Naive thymus-derived CD4-positive, alpha-beta T cell (primary cell): ENCODE data around the gene SMIM23. TPM values are rescaled to one million over a fixed set of nuclear protein-coding genes. Genes with fewer than 3 reads are reported as not detected.

Source experiments
- ATAC-seq: fragments of 150-1000 bp; cut with Tn5 transposase; 2 replicates; pipeline ENCODE4 v1.10.0; 2021; ENCODE audit warnings: mild to moderate bottlenecking, moderate library complexity
- CTCF ChIA-PET: fragments of 350-600 bp; sonication (Branson Sonifier 250); formaldehyde crosslinking; loops from one replicate; lab custom pipeline; 2021; ENCODE audit warnings: antibody characterized with exemption; lab: Charles Lee
- POLR2A ChIA-PET: fragments of 350-600 bp; sonication (Branson Sonifier 250); formaldehyde crosslinking; loops from one replicate; lab custom pipeline; 2021; ENCODE audit warnings: antibody characterized with exemption, inconsistent platforms; lab: Charles Lee
- DNase-seq, 9 donors: peaks; one replicate each; pipeline versions ENCODE4 v3.0.0 to v3.0.0-alpha.2; 2020 to 2022; ENCODE audit warnings: mixed read lengths in 1 of 9
- H3K27ac ChIP-seq: one replicate; pipeline ENCODE4 v1.7.0; 2013; ENCODE audit warnings: mild to moderate bottlenecking, low read depth, low read length, moderate library complexity
- H3K27me3 ChIP-seq, 2 donors: one replicate each; pipeline ENCODE4 v1.7.0; 2013; ENCODE audit warnings: low read length in 2 of 2, mild to moderate bottlenecking in 2 of 2, moderate library complexity in 2 of 2; ENCODE audit not compliant: control insufficient read depth in 2 of 2, insufficient read depth in 2 of 2
- H3K36me3 ChIP-seq, 3 experiments: 1 replicate in 2 of 3; 2 replicates in 1 of 3; pipeline ENCODE4 v1.7.0; 2013; ENCODE audit warnings: low read length in 3 of 3, mild to moderate bottlenecking in 3 of 3, moderate library complexity in 1 of 3; ENCODE audit not compliant: insufficient read depth in 3 of 3, control insufficient read depth in 2 of 3
- H3K4me1 ChIP-seq, 2 donors: one replicate each; pipeline ENCODE4 v1.7.0; 2013; ENCODE audit warnings: low read length in 2 of 2, mild to moderate bottlenecking in 2 of 2, moderate library complexity in 1 of 2; ENCODE audit not compliant: control insufficient read depth in 2 of 2, insufficient read depth in 2 of 2
- H3K4me3 ChIP-seq: 2 replicates; pipeline ENCODE4 v1.7.0; 2013; ENCODE audit warnings: mild to moderate bottlenecking, low read length
- H3K9me3 ChIP-seq, 3 experiments: 1 replicate in 2 of 3; 2 replicates in 1 of 3; pipeline ENCODE4 v1.7.0; 2013; ENCODE audit warnings: low read length in 3 of 3; ENCODE audit not compliant: control insufficient read depth in 2 of 3
- H3K27ac Mint-ChIP-seq, 9 donors: one replicate each; pipeline ENCODE4 v1.8.0; 2020 to 2022; ENCODE audit warnings: mixed read lengths in 9 of 9, mild to moderate bottlenecking in 8 of 9, moderate library complexity in 5 of 9, inconsistent platforms in 2 of 9
- H3K27me3 Mint-ChIP-seq, 5 donors: one replicate each; pipeline ENCODE4 v1.8.0; 2021 to 2022; ENCODE audit warnings: mixed read lengths in 5 of 5, mild to moderate bottlenecking in 1 of 5
- H3K36me3 Mint-ChIP-seq, 5 donors: one replicate each; pipeline ENCODE4 v1.8.0; 2020 to 2022; ENCODE audit warnings: mixed read lengths in 5 of 5, mild to moderate bottlenecking in 3 of 5, inconsistent platforms in 1 of 5
- H3K4me1 Mint-ChIP-seq, 7 donors: one replicate each; pipeline ENCODE4 v1.8.0; 2020 to 2022; ENCODE audit warnings: mixed read lengths in 7 of 7, mild to moderate bottlenecking in 3 of 7, inconsistent platforms in 1 of 7
- H3K4me3 Mint-ChIP-seq, 10 donors: one replicate each; pipeline ENCODE4 v1.8.0; 2020 to 2022; ENCODE audit warnings: mild to moderate bottlenecking in 10 of 10, mixed read lengths in 10 of 10, moderate library complexity in 6 of 10, inconsistent platforms in 2 of 10
- H3K9me3 Mint-ChIP-seq, 11 donors: one replicate each; pipeline ENCODE4 v1.8.0; 2020 to 2022; ENCODE audit warnings: mixed read lengths in 11 of 11, mild to moderate bottlenecking in 4 of 11, inconsistent platforms in 1 of 11, moderate library complexity in 1 of 11
- intact Hi-C, 2 donors: fragments of 100-400 bp; cut with micrococcal nuclease; formaldehyde crosslinking; loops; one replicate each; pipeline ENCODE4 v1.15.1; 2023
- polyA plus RNA-seq, 2 donors: library from polyadenylated mRNA; unstranded; fragments of 300-500 nt; fragmentation: Illumina TruSeq; gene quantifications; one replicate each; pipeline ENCODE4 v1.2.3, GENCODE V29; 2021
- total RNA-seq, 6 experiments: library from RNA in 5 of 6; stranded (reverse) in 5 of 6; gene quantifications; 1 replicate in 5 of 6; 2 replicates in 1 of 6; pipeline ENCODE4 v1.2.3 and lab custom pipeline; 2021 to 2026

Gene SMIM23
- total and polyA plus RNA-seq, 7 experiments from 2014 or later, result not detected

DNA sequence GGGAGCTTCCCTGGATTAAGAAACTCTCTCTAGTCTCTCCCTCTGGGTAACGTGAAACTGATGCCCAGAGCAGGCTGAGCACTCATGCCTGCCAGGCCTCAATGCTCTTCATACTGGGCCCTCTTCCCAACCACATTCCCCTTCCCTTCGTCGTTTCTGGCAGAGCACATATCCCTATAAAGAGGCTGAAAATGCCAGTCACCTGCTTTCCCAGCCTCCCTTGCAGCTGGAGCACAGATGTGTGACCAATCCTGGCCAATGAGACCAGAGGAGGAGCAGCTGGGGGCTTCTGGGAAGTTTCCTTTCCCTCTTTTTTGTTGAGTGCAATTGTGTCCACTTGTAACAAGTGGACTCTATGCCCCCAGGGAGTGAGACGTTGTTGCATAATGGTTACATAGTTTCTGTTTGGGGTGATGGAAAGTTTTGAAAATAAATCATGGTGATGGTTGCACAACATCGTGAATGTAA lies 30.2 kb upstream of the SMIM23 start:
- no peak for ATAC-seq

DNA sequence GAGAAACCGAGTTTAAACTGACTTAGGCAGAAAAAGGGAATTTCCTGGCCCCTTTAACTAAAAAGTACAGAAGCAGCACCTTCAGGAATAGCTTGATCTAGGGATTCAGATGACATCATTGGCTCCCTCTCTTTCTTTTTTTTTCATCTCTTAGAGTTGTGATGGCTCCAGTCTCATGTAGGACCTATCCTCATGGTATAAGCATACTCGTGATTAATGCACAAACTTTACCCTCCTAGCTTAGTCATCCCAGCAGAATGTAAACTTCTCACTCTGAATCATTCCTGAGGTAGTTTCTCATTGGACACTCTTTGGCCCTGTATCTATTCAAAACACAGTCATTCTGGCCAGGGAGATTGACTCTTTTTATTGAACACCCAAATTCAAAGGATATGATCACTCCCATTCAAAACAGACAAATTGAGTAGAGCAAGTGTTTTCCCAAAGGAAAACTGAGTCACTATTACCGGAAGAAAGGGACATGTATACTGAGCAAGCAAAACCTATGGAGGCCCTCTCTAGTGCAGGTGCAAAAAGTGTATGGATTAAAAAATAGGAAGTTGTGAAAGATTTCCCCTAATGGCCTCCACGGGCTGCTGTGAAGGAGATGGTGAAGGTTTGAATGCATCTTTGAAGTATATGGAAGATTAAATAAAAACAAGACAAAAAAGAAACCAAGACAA lies 27.6 kb upstream of the SMIM23 start:
- Mint-ChIP-seq H3K4me3 (no peak overlapping the region), H3K36me3 (peaks cover 0 to 4% (median 0%) of the 10 kb centered on the region in 5 donors), H3K4me1 (no peaks in the 10 kb centered on the region), H3K27ac (no peak overlapping the region), H3K27me3 (peaks cover 0 to 10% (median 8%) of the 10 kb centered on the region in 5 donors), H3K9me3 (peaks cover 0 to 28% (median 4%) of the 10 kb centered on the region in 11 donors)
- Histone ChIP-seq H3K4me3 (no peak overlapping the region), H3K27ac (no peak overlapping the region), H3K27me3 (no peaks in the 10 kb centered on the region), H3K36me3 (no peaks in the 10 kb centered on the region), H3K4me1 (no peaks in the 10 kb centered on the region), H3K9me3 (no peaks in the 10 kb centered on the region)
- POLR2A ChIA-PET, result no interaction called here
- ATAC-seq, result no peak
- CTCF ChIA-PET, result no interaction called here
- no peak for DNase-seq
- intact Hi-C loops, result no loop called here

More for the DNA sequence above, 30.2 kb upstream of the SMIM23 start:
- Mint-ChIP-seq H3K36me3 (peaks cover 0 to 4% (median 0%) of the 10 kb centered on the region in 5 donors), H3K4me1 (no peaks in the 10 kb centered on the region), H3K27me3 (peaks cover 0 to 10% (median 8%) of the 10 kb centered on the region in 5 donors), H3K4me3 (no peak overlapping the region), H3K9me3 (peaks cover 0 to 24% (median 3%) of the 10 kb centered on the region in 11 donors), H3K27ac (no peak overlapping the region)
- H3K4me1 ChIP-seq, result no peaks in the 10 kb centered on the region
- intact Hi-C loops, result no loop called here
- H3K4me3 ChIP-seq, result no peak overlapping the region
- no peaks in the 10 kb centered on the region for H3K27me3 ChIP-seq
- ChIA-PET CTCF (no interaction called here), POLR2A (no interaction called here)
- no peaks in the 10 kb centered on the region for H3K36me3 ChIP-seq
- H3K27ac ChIP-seq, result no peak overlapping the region
- no peaks in the 10 kb centered on the region for H3K9me3 ChIP-seq
- DNase-seq, result no peak

DNA sequence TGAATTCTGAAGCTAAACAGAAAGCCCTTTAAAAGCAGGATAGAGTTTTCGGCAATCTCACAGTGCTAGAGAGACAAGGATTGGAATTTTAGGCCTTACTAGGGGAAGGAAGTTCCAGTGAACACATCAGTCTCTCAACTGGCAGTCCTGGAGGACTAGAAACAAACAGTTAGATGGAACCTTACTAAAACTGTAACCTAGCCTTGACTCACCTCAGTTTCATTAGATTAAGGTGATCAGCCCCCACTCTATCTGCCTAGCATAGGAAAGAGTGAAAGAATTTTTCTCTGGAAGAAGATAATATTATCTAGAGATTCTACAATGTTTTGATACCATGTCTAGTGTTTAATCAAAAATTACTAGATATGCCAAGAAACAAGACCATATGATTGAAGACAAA lies 25.8 kb upstream of the SMIM23 start:
- ChIA-PET POLR2A (no interaction called here), CTCF (no interaction called here)
- no peaks in the 10 kb centered on the region for H3K36me3 ChIP-seq
- no peaks in the 10 kb centered on the region for H3K4me1 Mint-ChIP-seq
- H3K27me3 ChIP-seq, result no peaks in the 10 kb centered on the region
- intact Hi-C loops, result no loop called here
- no peaks in the 10 kb centered on the region for H3K9me3 ChIP-seq
- H3K9me3 Mint-ChIP-seq, result peaks cover 0 to 28% (median 4%) of the 10 kb centered on the region in 11 donors
- H3K4me3 Mint-ChIP-seq, result no peak overlapping the region
- H3K27me3 Mint-ChIP-seq, result peaks cover 0 to 18% (median 14%) of the 10 kb centered on the region in 5 donors
- H3K27ac Mint-ChIP-seq, result no peak overlapping the region
- no peak overlapping the region for H3K27ac ChIP-seq
- H3K36me3 Mint-ChIP-seq, result peaks cover 0 to 4% (median 0%) of the 10 kb centered on the region in 5 donors
- ATAC-seq, result no peak
- H3K4me3 ChIP-seq, result no peak overlapping the region
- no peak for DNase-seq
- no peaks in the 10 kb centered on the region for H3K4me1 ChIP-seq

DNA sequence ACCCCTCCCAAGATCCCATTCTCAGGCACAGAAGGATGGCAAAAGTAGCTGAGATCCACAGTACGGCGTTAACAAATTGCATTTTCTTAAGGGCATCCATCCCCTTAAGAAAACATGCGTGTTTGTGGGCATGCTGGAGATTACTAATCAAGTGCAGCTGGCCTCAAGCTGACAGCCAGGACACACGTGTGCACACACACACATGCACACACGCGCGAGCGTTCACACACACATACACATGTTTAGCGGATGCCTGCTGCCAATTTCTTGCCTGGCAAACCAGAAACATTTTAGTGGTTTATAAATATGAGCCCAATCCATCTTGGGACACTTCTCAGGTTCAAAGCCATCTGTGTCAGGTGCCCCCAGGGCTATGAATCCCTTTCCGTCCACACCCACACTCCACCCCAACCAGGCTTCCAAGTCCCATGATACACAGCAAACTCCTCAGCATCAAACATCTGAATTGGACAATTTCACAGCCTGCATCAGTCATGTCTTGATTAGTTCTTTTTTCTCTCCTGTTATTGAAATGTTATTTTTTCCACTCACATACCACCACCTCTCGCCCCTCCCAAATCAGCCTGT lies 23.5 kb upstream of the SMIM23 start:
- CTCF ChIA-PET, result no interaction called here
- POLR2A ChIA-PET, result no interaction called here
- Mint-ChIP-seq H3K27me3 (peaks cover 4 to 27% (median 14%) of the 10 kb centered on the region in 5 donors), H3K36me3 (peaks cover 0 to 4% (median 0%) of the 10 kb centered on the region in 5 donors), H3K27ac (no peak overlapping the region), H3K4me3 (no peak overlapping the region), H3K4me1 (no peaks in the 10 kb centered on the region), H3K9me3 (peaks cover 0 to 38% (median 5%) of the 10 kb centered on the region in 11 donors)
- Histone ChIP-seq H3K27ac (no peak overlapping the region), H3K36me3 (no peaks in the 10 kb centered on the region), H3K4me1 (no peaks in the 10 kb centered on the region), H3K4me3 (no peak overlapping the region), H3K27me3 (peaks cover 0 to 2% of the 10 kb centered on the region in 2 donors), H3K9me3 (no peaks in the 10 kb centered on the region)
- no peak for ATAC-seq
- intact Hi-C loops, result no loop called here
- DNase-seq, result no peak

DNA sequence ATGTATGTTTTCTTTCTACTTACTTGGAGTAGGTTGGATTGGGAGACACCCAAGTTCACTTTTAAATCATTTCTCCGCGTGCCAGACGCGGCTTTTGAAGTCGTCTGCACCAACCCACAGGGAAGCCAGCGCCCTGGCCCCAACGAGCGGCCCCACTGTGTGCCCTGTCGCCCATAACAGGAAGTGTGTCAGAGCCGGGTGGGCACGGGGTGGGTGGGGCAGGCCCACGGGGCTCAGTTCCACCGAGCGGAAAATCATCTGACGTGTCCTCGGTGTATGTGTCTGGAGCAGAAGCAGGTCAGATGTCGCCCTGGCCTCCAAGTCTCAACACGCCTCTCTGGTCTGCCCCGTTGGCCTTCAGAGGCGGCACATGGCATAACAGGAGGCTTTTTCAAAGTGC lies 22.7 kb upstream of the SMIM23 start:
- Histone ChIP-seq H3K36me3 (no peaks in the 10 kb centered on the region), H3K27me3 (peaks cover 0 to 2% of the 10 kb centered on the region in 2 donors), H3K27ac (no peak overlapping the region), H3K4me3 (no peak overlapping the region), H3K4me1 (no peaks in the 10 kb centered on the region), H3K9me3 (no peaks in the 10 kb centered on the region)
- intact Hi-C loops, result no loop called here
- Mint-ChIP-seq H3K27ac (no peak overlapping the region), H3K4me1 (no peaks in the 10 kb centered on the region), H3K27me3 (peaks cover 7 to 25% (median 14%) of the 10 kb centered on the region in 5 donors), H3K36me3 (peaks cover 0 to 4% (median 0%) of the 10 kb centered on the region in 5 donors), H3K9me3 (peaks cover 0 to 41% (median 9%) of the 10 kb centered on the region in 11 donors), H3K4me3 (no peak overlapping the region)
- ATAC-seq (no peak), DNase-seq (no peak)
- POLR2A ChIA-PET, result no interaction called here
- CTCF ChIA-PET, result no interaction called here

DNA sequence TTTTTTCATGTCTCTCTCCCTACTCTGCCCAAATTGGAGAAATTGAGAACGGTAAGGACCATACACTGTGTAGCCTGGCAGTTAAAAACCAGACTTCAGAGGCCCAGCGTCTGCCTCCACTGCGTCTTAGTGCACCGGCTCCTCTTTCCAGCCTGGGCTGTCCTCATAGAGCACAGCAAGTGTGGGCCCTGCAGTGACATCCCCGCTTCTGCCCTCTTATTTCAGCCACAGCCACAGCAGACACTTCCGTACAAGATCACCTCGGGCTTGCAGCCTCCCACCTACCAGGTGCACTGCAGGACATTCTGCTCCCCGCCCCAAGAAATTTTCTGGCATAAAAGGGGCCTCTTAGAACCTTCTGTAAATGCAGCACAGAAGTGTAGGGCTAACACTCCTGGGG lies 21.4 kb upstream of the SMIM23 start:
- CTCF ChIA-PET, result no interaction called here
- H3K27me3 ChIP-seq, result peaks cover 0 to 2% of the 10 kb centered on the region in 2 donors
- Mint-ChIP-seq H3K4me1 (no peaks in the 10 kb centered on the region), H3K36me3 (peaks cover 0 to 4% (median 0%) of the 10 kb centered on the region in 5 donors), H3K9me3 (peaks cover 0 to 30% (median 9%) of the 10 kb centered on the region in 11 donors), H3K4me3 (no peak overlapping the region), H3K27me3 (peaks cover 7 to 31% (median 22%) of the 10 kb centered on the region in 5 donors), H3K27ac (no peak overlapping the region)
- intact Hi-C loops, result no loop called here
- DNase-seq (no peak), ATAC-seq (no peak)
- H3K9me3 ChIP-seq, result no peaks in the 10 kb centered on the region
- no peak overlapping the region for H3K4me3 ChIP-seq
- POLR2A ChIA-PET, result no interaction called here
- H3K4me1 ChIP-seq, result no peaks in the 10 kb centered on the region
- H3K27ac ChIP-seq, result no peak overlapping the region
- no peaks in the 10 kb centered on the region for H3K36me3 ChIP-seq
